GM18519 (cell line): ENCODE results near the gene KRCC1.
"Not testable (repeated sequence)": the region's sequence is repeated elsewhere in the genome, so short reads cannot be mapped to it uniquely, and the experiment has no call there.

Source experiments
- ATAC-seq: cut with Tn5 transposase; IDR thresholded peaks from one replicate; pipeline ENCODE4 v1.9.1; 2021; ENCODE audit warnings: mild to moderate bottlenecking, moderate library complexity; ENCODE audit not compliant: unreplicated experiment, low FRiP score

KRCC1 gene

DNA sequence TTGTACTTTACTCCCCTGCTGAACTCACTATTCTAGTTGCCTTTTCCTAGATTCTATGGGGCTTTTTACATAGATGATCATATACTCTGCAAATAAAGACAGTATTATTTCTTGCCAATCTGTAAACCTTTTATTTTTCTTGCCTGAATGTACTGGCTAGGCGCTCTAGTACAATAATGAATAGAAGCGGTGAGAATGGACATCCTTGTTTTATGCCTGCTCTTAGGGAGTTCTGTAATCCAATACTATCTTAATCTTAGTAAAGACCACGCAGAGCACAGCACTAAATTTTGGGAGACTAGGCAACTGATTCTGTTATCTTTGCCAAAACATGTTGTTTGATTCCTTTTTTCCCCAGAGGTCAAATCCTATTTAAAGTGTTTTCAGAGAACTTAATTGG, 7.0 kb downstream of the KRCC1 start:
- ATAC-seq, result no peak

DNA sequence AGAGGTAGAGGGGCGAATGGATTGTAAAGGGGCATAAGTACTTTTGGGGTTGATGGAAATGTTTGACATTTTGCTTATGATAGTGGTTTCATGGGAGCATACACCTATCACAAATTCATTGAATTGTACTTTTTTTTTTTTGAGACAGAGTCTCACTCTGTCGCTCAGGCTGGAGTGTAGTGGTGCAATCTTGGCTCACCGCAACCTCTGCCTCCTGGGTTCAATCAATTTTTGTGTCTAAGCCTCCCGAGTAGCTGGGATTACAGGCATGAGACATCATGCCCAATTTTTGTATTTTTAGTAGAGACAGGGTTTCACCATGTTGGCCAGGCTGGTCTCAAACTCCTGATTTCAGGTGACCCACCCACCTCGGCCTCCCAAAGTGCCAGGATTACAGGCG, 10.0 kb downstream of the KRCC1 start:
- ATAC-seq, result not testable (repeated sequence)

DNA sequence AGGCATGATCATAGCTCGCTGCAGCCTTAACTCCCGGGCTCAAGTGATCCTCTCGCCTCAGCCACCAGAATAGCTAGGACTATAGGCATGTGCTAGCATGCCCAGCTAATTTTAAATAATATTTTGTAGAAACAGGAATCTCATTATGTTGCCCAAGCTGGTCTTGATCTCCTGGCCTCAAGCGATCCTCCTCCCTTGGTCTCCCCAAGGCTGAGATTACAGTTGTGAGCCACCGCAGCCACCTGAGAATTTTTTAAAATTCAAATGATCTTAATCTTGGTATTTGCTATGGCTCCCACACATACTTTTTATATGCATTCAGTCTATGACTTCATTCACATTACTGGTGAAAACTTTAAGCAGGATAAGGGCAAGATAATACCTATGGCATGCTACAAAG, 13.1 kb downstream of the KRCC1 start:
- no peak for ATAC-seq

DNA sequence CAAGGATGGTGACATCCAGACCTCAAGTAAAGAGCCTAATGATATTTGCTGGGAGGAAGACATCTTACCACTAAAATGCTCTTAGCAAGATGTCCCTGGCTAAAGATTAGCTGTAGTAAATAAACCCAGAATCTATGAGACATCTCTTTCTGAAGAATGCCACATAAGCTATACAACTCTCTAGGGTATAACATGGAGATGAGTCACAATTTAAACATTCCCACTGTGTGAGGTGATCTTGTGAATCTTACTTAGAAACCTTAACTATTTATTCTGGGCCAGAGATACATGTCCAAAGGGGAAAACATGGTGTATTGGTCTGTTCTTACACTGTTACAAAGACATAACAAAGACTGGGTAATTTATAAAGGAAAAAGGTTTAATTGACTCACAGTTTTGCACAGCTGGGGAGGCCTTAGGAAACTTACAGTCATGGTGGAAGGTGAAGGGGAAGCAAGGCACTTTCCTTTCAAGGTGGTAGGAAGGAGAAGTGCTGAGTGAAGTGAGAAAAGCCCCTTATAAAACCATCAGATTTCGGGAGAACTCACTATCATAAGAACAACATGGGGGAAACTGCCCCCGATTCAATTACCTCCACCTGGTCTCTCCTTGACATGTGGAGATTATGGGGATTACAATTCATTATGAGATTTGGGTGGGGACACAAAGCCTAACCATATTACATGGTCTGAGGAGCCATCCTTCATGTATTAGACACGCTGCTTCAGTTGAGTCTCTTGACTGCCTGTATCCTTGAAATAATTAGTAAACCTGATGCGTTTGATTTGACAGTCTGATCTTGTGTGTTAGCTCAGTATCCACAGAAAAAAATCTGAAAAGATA, 17.1 kb downstream of the KRCC1 start:
- no peak for ATAC-seq

DNA sequence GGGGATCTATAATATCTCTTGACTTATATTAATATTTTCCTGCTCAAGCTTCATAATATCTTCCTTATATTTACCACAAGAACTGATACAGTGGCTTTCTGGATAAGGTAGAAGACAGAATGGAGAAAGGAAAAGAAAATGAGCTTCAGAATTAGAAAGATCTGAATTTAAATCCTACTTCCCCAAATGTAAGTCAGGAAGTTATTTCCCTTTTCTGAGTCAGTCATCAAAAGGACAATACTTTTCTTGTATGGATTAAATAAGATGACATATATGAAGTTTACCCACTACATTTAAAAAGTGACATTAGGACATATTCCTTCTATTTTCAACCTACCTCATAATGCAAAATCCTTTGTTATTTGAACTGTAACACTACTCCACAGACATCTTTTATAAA, 19.0 kb downstream of the KRCC1 start:
- no peak for ATAC-seq

DNA sequence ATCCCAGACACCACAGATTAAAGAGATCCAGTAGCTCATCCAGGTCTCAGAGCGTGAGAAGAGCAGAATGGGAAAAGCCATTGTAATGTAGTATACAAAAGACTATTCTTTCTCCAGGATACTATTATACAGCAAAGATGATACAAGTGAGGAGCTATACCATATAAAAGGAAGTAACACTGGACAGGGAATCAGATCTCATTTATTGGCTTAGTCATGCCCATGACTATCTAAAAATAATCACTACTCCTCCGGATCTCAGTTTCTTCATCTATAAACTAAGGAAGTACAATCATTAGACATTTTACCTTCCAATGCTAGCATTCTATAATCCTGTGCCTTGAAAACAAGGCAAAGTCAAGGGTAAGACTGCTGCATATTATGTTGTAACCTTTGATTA, 19.4 kb downstream of the KRCC1 start:
- no peak for ATAC-seq

- no peak for ATAC-seq
These were observed 23.4 kb downstream of the KRCC1 start for GRCh38 chr2:88032070-88032702.

GRCh38 chr2:88028931-88029330, 26.7 kb downstream of the KRCC1 start:
- ATAC-seq, result no peak

GRCh38 chr2:88027697-88028389, 27.7 kb downstream of the KRCC1 start:
- no peak for ATAC-seq

- ATAC-seq, result no peak
These were observed 31.1 kb downstream of the KRCC1 start for GRCh38 chr2:88024509-88024908.

DNA sequence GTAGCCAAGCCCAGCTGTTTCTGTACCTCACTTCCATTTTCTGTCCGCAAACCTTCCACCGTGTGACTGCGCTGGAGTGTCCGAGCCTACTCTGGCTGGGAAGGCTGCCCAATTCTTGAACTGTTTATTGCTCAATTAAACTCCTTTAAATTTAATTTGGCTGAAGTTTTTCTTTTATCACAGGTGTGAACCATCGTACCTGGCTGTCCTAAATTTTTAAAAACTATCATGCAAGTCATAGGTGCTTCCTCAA, 33.0 kb downstream of the KRCC1 start:
- ATAC-seq, result no peak

DNA sequence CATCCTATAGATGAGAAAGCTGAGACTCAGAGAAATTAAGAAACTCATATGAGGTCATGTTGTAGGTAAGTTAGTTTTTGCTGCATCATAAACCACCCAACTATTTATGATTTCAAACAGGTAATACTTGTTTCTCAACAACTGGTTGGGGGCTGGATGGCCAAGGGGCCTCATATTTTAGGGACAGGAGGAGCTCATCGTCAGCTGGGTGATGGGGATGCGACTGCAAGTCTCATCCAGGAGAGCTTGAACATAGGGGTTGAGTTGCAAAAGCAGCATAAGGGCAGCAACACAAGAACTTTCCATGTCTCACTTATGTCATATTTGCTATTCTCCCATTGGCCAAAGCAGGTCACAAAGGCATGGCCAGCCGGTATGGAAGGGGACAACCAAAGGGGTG, 35.6 kb downstream of the KRCC1 start:
- ATAC-seq, result no peak

- ATAC-seq, result no peak
These were observed 36.7 kb downstream of the KRCC1 start for GRCh38 chr2:88018909-88019308.

- ATAC-seq, result not testable (repeated sequence)
These were observed 37.3 kb downstream of the KRCC1 start for GRCh38 chr2:88018077-88018805.

DNA sequence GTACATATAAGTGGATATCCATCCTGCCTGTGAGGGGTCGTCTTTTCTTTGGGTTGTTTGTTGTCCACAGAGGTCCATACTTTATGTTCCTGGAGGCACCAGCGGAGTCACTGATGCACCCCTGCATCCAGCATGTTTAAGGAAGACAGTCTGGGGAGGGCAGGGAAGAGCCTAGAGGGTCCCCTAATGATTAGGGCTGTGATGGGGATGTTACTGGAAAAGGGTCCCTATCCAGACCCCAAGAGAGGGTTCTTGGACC, 37.9 kb downstream of the KRCC1 start:
- ATAC-seq, result not testable (repeated sequence)

GRCh38 chr2:88016960-88017779, 38.4 kb downstream of the KRCC1 start:
- peak; percentile 37 for ATAC-seq

DNA sequence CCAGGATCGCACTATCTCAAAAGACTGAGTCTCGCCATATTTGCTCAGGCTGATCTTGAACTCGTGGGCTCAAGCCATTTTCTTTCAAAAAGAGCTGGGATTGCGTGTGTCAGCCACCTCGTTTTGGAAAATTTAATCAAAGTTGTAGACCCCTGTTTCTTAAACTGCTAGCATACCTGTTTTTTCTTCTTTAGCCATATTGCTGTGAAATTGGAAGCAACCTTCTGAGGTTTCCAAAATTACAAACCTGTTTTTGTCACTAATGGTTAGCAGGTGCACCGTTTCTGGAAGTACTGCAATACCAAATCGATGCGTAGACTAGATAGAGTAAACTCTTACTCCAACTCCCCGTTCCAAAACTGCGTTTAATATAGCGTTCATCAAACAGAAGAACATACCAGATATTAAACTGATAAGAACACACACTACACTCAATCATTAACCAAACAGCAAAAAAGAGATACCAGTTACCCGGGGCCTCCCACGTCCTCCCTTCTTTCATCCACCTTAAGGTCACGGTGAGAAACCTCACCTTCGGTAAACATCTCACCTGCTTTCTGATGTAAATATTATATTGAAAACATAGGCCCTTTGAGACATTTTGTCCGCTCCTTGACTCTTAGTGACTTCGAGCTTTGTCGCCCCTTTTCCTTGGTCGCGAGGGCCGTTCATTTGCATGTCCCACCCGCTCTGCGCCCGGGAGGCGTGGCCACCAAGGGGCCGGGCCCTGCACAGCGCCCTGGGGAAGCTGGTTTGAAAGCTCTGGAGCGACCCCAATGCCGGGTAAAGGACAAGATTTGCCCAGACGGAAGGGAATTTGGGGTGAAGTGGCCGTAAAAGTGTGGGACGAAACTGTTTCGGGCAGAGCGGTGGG, 39.3 kb downstream of the KRCC1 start, which contains the start of gene RNU2-63P:
TSS of gene RNU2-63P (minus strand) at position 462 of the 874 bp plus-strand sequence.
- ATAC-seq, result peak; percentile 68

- ATAC-seq, result no peak
These were observed 44.6 kb downstream of the KRCC1 start for GRCh38 chr2:88011011-88011410.

GRCh38 chr2:88010136-88010535, 45.4 kb downstream of the KRCC1 start:
- no peak for ATAC-seq
